MM.1S (cell line): ENCODE data around the gene NUSAP1.
A peak's percentile ranks its signal among the peaks of the same experiment; 100 is the strongest.
"Not testable (repeated sequence)": the region's sequence is repeated elsewhere in the genome, so short reads cannot be mapped to it uniquely, and the experiment has no call there.

Source experiments
- DNase-seq: peaks from one replicate; pipeline ENCODE4 v3.0.0-alpha.2; 2015
- H2AFZ ChIP-seq: fragments of 300-600 bp; sonication (generic); 2 replicates; pipeline ENCODE4 v1.6.0; 2016; ENCODE audit warnings: antibody characterized with exemption, low read length
- H3F3A ChIP-seq: fragments of 300-600 bp; sonication (generic); 2 replicates; pipeline ENCODE4 v1.6.1; 2016; ENCODE audit warnings: mild to moderate bottlenecking, antibody characterized with exemption, low read length, moderate library complexity, mixed read lengths; ENCODE audit not compliant: insufficient read depth
- H3K27ac ChIP-seq: fragments of 300-600 bp; sonication (generic); 2 replicates; pipeline ENCODE4 v1.5.1; 2016; ENCODE audit warnings: mild to moderate bottlenecking, low read length
- H3K27me3 ChIP-seq: fragments of 300-600 bp; sonication (generic); replicated peaks from 2 replicates; pipeline ENCODE4 v1.6.0; 2016; ENCODE audit warnings: low read length; ENCODE audit not compliant: insufficient read depth
- H3K36me3 ChIP-seq: fragments of 300-600 bp; sonication (generic); replicated peaks from 2 replicates; pipeline ENCODE4 v1.6.1; 2016; ENCODE audit warnings: mild to moderate bottlenecking, low read length, mixed read lengths; ENCODE audit not compliant: insufficient read depth
- H3K4me1 ChIP-seq: fragments of 300-600 bp; sonication (generic); 2 replicates; pipeline ENCODE4 v1.6.1; 2016; ENCODE audit warnings: low read length, mixed read lengths
- H3K4me2 ChIP-seq: fragments of 300-600 bp; sonication (generic); 2 replicates; pipeline ENCODE4 v1.6.0; 2016; ENCODE audit warnings: low read depth, low read length
- H3K4me3 ChIP-seq: fragments of 300-600 bp; sonication (generic); 2 replicates; pipeline ENCODE4 v1.5.1; 2016; ENCODE audit warnings: low read length, mixed read lengths
- H3K79me2 ChIP-seq: fragments of 300-600 bp; sonication (generic); 2 replicates; pipeline ENCODE4 v1.6.1; 2016; ENCODE audit warnings: mixed run types, low read length, mixed read lengths
- H3K9ac ChIP-seq: fragments of 300-600 bp; sonication (generic); 2 replicates; pipeline ENCODE4 v1.6.1; 2016; ENCODE audit warnings: low read length, mixed read lengths
- H3K9me2 ChIP-seq: fragments of 300-600 bp; sonication (generic); replicated peaks from 2 replicates; pipeline ENCODE4 v1.6.1; 2016; ENCODE audit warnings: mild to moderate bottlenecking, low read length, mixed read lengths; ENCODE audit not compliant: insufficient read depth
- H3K9me3 ChIP-seq: fragments of 300-600 bp; sonication (generic); replicated peaks from 2 replicates; pipeline ENCODE4 v1.6.1; 2016; ENCODE audit warnings: mild to moderate bottlenecking, low read length, mixed read lengths; ENCODE audit not compliant: insufficient read depth
- H4K20me1 ChIP-seq: fragments of 300-600 bp; sonication (generic); 2 replicates; pipeline ENCODE4 v1.6.1; 2016; ENCODE audit warnings: mild to moderate bottlenecking, low read length, moderate library complexity, mixed read lengths; ENCODE audit not compliant: insufficient read depth
- CTCF ChIP-seq: fragments of 300-600 bp; sonication (generic); IDR thresholded peaks from 2 replicates; pipeline ENCODE4 v1.5.1; 2016; ENCODE audit warnings: antibody characterized with exemption, low read length, mixed read lengths
- EZH2 ChIP-seq: fragments of 300-600 bp; sonication (generic); optimal IDR thresholded peaks from 2 replicates; pipeline ENCODE3; 2017; ENCODE audit warnings: low read depth, mild to moderate bottlenecking, antibody characterized with exemption, low read length, mixed read lengths
- EZH2phosphoT487 ChIP-seq: fragments of 300-600 bp; sonication (generic); IDR thresholded peaks from 2 replicates; pipeline ENCODE4 v1.6.1; 2018; ENCODE audit warnings: antibody characterized with exemption, low read length

NUSAP1 gene

GRCh38 chr15:41307679-41308078, 25.0 kb upstream of the NUSAP1 start:
- H2AFZ ChIP-seq = no peak overlapping the region
- no peak overlapping the region for H3K4me3 ChIP-seq
- H3K9me2 ChIP-seq = no peaks in the 10 kb centered on the region
- DNase-seq = no peak
- 0 out of 2 replicates have a peak, but pooled peaks cover 4% of the 10 kb centered on the region for H4K20me1 ChIP-seq
- no peaks in the 10 kb centered on the region for H3K9me3 ChIP-seq
- no peaks in the 10 kb centered on the region for H3K79me2 ChIP-seq
- TF ChIP-seq EZH2phosphoT487 (no peak), EZH2 (no peak), CTCF (no peak)
- peaks cover 10% of the 10 kb centered on the region; the same call in 1 of the 2 replicates for H3F3A ChIP-seq
- no peaks in the 10 kb centered on the region for H3K4me1 ChIP-seq
- H3K27me3 ChIP-seq = no peaks in the 10 kb centered on the region
- H3K36me3 ChIP-seq = no peaks in the 10 kb centered on the region
- no peak overlapping the region for H3K4me2 ChIP-seq
- H3K27ac ChIP-seq = no peak overlapping the region
- no peak overlapping the region for H3K9ac ChIP-seq

DNA sequence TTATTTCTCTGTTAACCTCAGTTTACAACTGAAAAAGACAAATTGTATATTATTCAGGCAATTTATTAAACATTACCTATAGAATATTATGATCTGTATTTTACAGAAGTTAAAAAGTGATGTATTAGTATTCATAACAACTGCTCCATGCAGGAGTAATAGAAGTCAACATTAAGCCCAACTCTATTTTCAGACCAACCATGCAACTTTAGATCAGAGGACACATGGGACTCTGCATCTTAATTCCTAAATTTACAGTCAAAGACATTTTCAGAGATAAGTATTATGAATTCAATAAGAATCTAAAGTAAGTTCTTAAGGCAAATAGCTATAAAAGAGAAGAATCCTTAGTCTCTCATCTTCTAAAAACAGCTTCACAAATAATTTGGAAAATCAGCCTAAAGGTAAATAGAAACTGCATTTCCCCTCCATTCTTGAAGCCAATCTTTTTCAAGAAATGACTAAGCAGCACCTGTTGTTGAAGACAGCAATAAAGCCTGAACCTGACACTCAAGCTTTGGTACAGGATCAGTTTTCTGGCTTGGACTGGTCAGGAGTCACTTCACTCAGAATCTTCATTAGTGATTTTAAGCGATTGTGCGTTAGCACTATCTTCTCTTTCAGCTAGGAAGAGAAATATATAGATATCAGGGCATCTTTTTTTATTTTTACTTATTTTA, 23.3 kb upstream of the NUSAP1 start:
- peak; percentile 15 for DNase-seq
- Histone ChIP-seq H4K20me1 (0 out of 2 replicates have a peak, but pooled peaks cover 4% of the 10 kb centered on the region), H3K4me1 (no peaks in the 10 kb centered on the region), H3K9me3 (no peaks in the 10 kb centered on the region), H3K36me3 (no peaks in the 10 kb centered on the region; the same call in 1 of the 2 replicates), H3F3A (peaks cover 10% of the 10 kb centered on the region; the same call in 1 of the 2 replicates), H3K9me2 (no peaks in the 10 kb centered on the region), H2AFZ (no peak overlapping the region), H3K79me2 (no peaks in the 10 kb centered on the region), H3K4me2 (no peak overlapping the region), H3K27ac (peak overlapping the region; percentile 1; the same call in 1 of the 2 replicates), H3K9ac (no peak overlapping the region), H3K4me3 (no peak overlapping the region), H3K27me3 (no peaks in the 10 kb centered on the region)
- TF ChIP-seq EZH2phosphoT487 (no peak), EZH2 (no peak), CTCF (no peak)

DNA sequence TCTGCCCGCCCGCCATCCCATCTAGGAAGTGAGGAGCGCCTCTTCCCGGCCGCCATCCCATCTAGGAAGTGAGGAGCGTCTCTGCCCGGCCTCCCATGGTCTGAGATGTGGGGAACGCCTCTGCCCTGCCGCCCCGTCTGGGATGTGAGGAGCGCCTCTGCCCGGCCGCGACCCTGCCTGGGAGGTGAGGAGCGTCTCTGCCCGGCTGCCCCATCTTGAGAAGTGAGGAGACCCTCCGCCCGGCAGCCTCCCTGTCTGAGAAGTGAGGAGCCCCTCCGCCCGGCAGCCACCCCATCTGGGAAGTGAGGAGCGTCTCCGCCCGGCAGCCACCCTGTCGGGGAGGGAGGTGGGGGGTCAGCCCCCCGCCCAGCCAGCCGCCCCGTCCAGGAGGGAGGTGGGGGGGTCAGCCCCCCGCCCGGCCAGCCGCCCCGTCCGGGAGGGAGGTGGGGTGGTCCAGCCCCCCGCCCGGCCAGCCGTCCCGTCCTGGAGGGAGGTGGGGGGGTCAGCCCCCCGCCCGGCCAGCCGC, 11.8 kb upstream of the NUSAP1 start:
- not testable (repeated sequence) for H3K4me3 ChIP-seq, H3K36me3 ChIP-seq, H3K9ac ChIP-seq, DNase-seq, H3K79me2 ChIP-seq, H2AFZ ChIP-seq, H3K4me1 ChIP-seq, H3K4me2 ChIP-seq, H3K9me3 ChIP-seq, H3K27ac ChIP-seq, H3K9me2 ChIP-seq, H4K20me1 ChIP-seq, H3K27me3 ChIP-seq
- H3F3A ChIP-seq = peaks cover 16% of the 10 kb centered on the region; the same call in 1 of the 2 replicates

DNA sequence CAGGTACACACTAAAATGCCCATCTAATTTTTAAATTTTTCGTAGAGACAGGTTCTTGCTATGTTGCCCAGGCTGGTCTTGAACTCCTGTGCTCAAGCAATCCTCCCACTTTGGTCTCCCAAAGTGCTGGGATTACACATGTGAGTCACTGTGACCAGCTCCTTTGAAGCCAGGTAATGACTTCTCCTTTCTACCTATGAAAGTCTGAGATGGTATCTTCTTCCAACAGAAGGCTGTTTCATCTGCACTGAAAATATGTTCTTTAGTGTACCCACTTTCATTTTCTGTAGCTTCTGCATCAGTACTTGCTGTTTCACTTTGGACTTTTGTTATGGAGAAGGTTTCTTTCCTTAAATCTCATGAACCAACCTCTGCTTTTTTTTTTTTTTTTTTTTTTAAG, 9.1 kb upstream of the NUSAP1 start:
- H2AFZ ChIP-seq = no peak overlapping the region
- H3K36me3 ChIP-seq = no peaks in the 10 kb centered on the region
- peak overlapping the region; percentile 15; the same call in 1 of the 2 replicates for H3K4me2 ChIP-seq
- no peak overlapping the region for H3K9ac ChIP-seq
- H3K4me1 ChIP-seq = 0 out of 2 replicates have a peak, but pooled peaks cover 3% of the 10 kb centered on the region
- DNase-seq = peak; percentile 83
- H3K79me2 ChIP-seq = peaks cover 3% of the 10 kb centered on the region; the same call in 1 of the 2 replicates
- TF ChIP-seq EZH2phosphoT487 = no peak
- TF ChIP-seq CTCF = no peak
- TF ChIP-seq EZH2 = no peak
- H3K9me2 ChIP-seq = no peaks in the 10 kb centered on the region
- peaks cover 16% of the 10 kb centered on the region; the same call in 1 of the 2 replicates for H3F3A ChIP-seq
- no peak overlapping the region for H3K4me3 ChIP-seq
- no peaks in the 10 kb centered on the region for H3K9me3 ChIP-seq
- H3K27ac ChIP-seq = peak overlapping the region; percentile 39; the same call in 1 of the 2 replicates
- no peaks in the 10 kb centered on the region for H4K20me1 ChIP-seq
- no peaks in the 10 kb centered on the region for H3K27me3 ChIP-seq
